Neural progenitor cell (in vitro differentiated cells): ENCODE measurements around the gene KCNMA1.

Experiments used
- EZH2 ChIP-seq: fragments of 200-600 bp; sonication (generic); IDR thresholded peaks from 2 replicates; pipeline ENCODE4 v1.6.1; 2017; ENCODE audit warnings: antibody characterized with exemption, mild to moderate bottlenecking, moderate library complexity
- EZH2phosphoT487 ChIP-seq: fragments of 200-600 bp; sonication (generic); IDR thresholded peaks from 2 replicates; pipeline ENCODE4 v1.6.1; 2017; ENCODE audit warnings: antibody characterized with exemption
- TF ChIP-seq, protein P1 (sequence below): fragments of 200-600 bp; sonication (generic); IDR thresholded peaks from 2 replicates; pipeline ENCODE4 v1.5.1; 2017; ENCODE audit warnings: antibody characterized with exemption, mild to moderate bottlenecking

GRCh38 chr10:77482072-77482471, 155.5 kb downstream of the KCNMA1 start:
- TF ChIP-seq, protein P1, sequence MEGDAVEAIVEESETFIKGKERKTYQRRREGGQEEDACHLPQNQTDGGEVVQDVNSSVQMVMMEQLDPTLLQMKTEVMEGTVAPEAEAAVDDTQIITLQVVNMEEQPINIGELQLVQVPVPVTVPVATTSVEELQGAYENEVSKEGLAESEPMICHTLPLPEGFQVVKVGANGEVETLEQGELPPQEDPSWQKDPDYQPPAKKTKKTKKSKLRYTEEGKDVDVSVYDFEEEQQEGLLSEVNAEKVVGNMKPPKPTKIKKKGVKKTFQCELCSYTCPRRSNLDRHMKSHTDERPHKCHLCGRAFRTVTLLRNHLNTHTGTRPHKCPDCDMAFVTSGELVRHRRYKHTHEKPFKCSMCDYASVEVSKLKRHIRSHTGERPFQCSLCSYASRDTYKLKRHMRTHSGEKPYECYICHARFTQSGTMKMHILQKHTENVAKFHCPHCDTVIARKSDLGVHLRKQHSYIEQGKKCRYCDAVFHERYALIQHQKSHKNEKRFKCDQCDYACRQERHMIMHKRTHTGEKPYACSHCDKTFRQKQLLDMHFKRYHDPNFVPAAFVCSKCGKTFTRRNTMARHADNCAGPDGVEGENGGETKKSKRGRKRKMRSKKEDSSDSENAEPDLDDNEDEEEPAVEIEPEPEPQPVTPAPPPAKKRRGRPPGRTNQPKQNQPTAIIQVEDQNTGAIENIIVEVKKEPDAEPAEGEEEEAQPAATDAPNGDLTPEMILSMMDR, result no peak
- TF ChIP-seq EZH2 (no peak), EZH2phosphoT487 (no peak)
